Ectodermal cell (in vitro differentiated cells): ENCODE results near the gene RHBDF2.

ENCODE experiments used
- H3K27ac ChIP-seq: 2 replicates; pipeline ENCODE4 v1.7.0; 2013; ENCODE audit warnings: mild to moderate bottlenecking, low read depth, low read length; ENCODE audit not compliant: insufficient read depth, poor library complexity, severe bottlenecking
- H3K27me3 ChIP-seq: 2 replicates; pipeline ENCODE4 v1.7.0; 2013; ENCODE audit warnings: mild to moderate bottlenecking, low read length; ENCODE audit not compliant: insufficient read depth, control insufficient read depth, poor library complexity, severe bottlenecking
- H3K36me3 ChIP-seq: one replicate; pipeline ENCODE4 v1.7.0; 2013; ENCODE audit warnings: low read length; ENCODE audit not compliant: control insufficient read depth, insufficient read depth
- H3K4me1 ChIP-seq: one replicate; pipeline ENCODE4 v1.7.0; 2013; ENCODE audit warnings: low read length; ENCODE audit not compliant: control insufficient read depth, insufficient read depth
- H3K4me3 ChIP-seq: 2 replicates; pipeline ENCODE4 v1.7.0; 2013; ENCODE audit warnings: low read depth, low read length, control low read depth; ENCODE audit not compliant: insufficient read depth
- H3K9me3 ChIP-seq: 2 replicates; pipeline ENCODE4 v1.7.0; 2013; ENCODE audit warnings: mild to moderate bottlenecking, low read length, moderate library complexity; ENCODE audit not compliant: control insufficient read depth
- WGBS, 2 experiments: methylation state at CpG; one replicate each; pipeline ENCODE4 v1.1.7; 2013; ENCODE audit warnings: missing lambda C conversion rate in 2 of 2; 5-methylcytosine and 5-hydroxymethylcytosine counted together

Gene RHBDF2

DNA sequence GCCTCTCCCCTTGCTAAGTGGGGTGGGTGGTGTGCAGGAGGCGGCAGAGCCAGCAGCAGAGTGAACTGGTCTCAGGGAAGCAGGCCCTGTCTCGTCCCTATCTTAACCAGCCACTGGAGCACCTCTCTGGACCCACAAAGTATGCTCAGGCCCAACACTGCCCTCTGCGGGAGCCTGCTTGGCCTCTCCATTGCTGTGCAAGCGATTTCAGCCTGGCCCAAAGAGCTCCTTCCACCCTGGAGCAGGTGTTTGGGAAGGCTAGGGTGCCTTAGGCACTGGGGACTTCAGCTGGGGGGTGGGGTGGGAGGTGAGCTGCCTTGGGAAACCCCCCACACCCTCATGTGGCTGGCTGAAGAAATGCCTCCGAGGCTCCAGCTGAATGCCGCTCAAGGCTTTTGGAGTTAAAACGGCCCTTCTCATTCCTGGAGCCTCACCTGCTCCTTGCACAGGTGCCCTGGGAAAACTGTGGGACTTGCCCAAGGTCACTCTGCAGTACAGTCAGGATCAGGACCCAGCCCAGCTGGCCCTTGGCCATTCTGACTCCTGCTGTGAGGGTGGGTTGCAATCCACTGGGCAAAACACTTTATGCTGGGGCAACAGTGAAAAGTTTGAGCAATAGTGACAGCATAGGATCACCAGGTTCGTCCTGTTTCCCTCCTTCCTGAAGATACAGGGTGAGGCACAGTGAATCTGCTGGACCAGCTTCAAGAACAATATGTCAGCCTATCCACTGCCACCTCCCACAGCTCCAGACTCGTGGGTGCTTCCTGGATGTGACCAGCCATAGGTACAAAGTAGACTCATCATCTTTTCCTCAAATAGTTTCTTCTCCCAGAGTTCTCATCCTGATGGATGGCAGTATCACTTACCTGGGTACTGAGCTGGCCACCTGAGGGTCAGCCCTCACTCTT lies 42.4 kb downstream of the RHBDF2 start:
- H3K36me3 ChIP-seq = no peaks in the 10 kb centered on the region
- no peaks in the 10 kb centered on the region for H3K9me3 ChIP-seq
- H3K4me1 ChIP-seq = no peaks in the 10 kb centered on the region
- no peaks in the 10 kb centered on the region for H3K27me3 ChIP-seq
- H3K4me3 ChIP-seq = no peak overlapping the region
- WGBS, 2 experiments = 48 to 52% methylated on average over 9 of the region's 9 CpGs
- H3K27ac ChIP-seq = no peak overlapping the region

DNA sequence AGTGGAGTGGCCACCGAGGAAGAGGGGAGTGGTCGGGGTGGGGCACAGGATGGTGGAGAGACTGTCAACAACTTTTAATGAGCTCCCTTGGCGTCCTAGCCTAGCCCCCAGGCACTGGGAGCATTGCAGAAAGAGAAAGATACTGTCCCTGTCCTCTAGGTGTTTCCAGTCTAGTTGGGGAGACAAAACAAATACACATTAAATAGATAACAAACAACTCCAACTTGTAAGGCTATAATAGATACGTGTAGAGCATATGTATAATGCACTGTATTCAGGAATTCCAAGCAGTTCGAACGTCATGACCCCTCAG lies 47.8 kb downstream of the RHBDF2 start:
- no peaks in the 10 kb centered on the region for H3K27me3 ChIP-seq
- no peaks in the 10 kb centered on the region for H3K36me3 ChIP-seq
- no peak overlapping the region for H3K27ac ChIP-seq
- peaks cover 8% of the 10 kb centered on the region for H3K4me1 ChIP-seq
- H3K4me3 ChIP-seq = no peak overlapping the region
- WGBS, 2 experiments = 48 to 49% methylated on average over 6 of the region's 6 CpGs
- H3K9me3 ChIP-seq = no peaks in the 10 kb centered on the region

DNA sequence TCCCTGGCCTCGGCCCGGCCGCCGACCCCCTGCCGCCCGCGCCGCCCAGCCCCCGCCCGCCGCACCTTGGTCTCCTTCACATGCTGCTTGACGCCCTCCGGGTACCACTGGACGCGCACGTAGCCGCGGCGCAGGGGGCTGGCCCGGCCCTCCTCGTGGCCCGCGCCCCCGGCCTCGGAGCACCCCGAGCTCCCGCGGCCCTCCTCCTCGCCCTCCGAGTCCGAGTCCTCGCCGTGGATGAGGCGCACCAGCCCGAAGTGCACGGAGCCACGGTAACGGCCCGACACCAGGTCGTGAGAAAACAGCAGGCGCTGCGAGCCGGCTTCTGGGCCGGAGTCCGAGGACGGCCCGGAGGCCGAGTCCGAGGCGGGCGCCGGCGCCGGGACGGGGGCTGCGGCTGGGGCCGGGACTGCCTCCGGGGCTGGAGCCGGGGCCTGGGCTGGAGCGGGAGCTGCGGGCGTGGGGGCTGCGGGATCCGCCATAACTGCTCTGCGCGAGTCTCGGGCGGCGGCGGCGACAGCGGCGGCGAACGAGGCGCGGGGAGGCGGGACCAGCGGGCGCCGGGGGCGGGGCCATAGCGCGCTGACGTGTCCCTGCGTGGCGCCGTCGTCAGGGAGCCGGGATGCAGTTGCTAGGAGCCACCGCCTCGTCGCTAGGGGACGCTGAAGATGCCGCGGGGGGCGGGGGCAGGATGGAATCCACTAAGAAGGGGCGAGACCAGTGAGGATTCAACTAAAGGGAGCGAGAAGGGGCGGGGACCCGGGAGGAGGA lies 48.4 kb downstream of the RHBDF2 start, which contains the start of gene UBE2O:
Gene UBE2O, minus strand, starts transcription at position 493 of the 771 bp plus-strand sequence. Its CDS starts 11 bp downstream, at position 482.
- Histone ChIP-seq H3K4me1 (peaks cover 8% of the 10 kb centered on the region), H3K27ac (peak within 1 kb of the TSS; percentile 30), H3K4me3 (peak within 1 kb of the TSS; percentile 69), H3K27me3 (no peaks in the 10 kb centered on the region), H3K9me3 (no peaks in the 10 kb centered on the region), H3K36me3 (no peaks in the 10 kb centered on the region)
- WGBS, 2 experiments = 0% methylated on average over 101 of the region's 101 CpGs

DNA sequence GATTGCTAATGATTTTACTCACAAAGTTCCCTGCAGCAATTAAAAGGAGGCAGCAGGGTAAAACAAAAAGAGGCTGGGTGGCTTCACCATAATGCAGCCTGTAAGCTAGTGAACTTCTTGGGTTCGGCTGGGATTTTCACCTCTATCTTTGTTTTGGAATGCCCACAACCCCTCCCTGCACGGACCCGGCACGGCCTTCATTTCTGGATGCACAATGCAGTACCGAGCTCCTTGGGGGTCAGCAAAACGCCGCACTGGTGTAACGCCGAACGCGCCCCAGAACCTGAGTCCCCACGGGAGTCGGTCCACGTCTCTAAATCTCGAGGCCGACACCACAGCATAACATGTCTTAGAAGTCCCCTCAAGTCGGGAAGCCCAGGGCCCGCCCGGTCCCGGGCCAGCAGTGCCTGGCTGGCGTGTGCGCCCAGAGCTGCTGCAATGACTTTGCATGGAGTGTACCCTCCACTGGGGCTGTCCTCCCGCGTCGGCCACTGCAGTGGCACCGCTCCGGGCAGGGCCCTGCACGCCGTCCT lies 49.0 kb downstream of the RHBDF2 start:
- Histone ChIP-seq H3K4me1 (peaks cover 9% of the 10 kb centered on the region), H3K27ac (no peak overlapping the region), H3K27me3 (no peaks in the 10 kb centered on the region), H3K36me3 (no peaks in the 10 kb centered on the region), H3K4me3 (peak overlapping the region; percentile 69), H3K9me3 (no peaks in the 10 kb centered on the region)
- WGBS, 2 experiments = 0 to 1% methylated on average over 29 of the region's 29 CpGs

DNA sequence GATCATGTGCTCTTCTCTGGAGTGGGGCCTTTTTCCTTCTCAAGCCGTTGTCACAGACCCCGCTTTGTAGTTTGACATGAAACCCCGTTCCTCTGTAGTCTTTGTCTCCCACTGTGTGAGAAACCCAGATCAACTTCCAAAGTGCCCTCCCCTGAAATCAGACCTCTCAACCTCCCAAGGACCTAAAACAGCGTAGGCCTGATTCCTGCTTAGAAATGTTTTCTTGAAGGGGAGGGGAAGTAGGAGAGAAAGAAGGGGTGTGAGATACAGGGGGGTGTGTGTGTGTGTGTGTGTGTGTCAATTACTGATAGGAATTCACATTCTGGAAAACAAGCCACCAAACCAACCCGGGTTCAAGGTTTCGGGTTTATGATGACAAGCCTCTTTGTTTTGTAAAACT lies 49.7 kb downstream of the RHBDF2 start:
- Histone ChIP-seq H3K9me3 (no peaks in the 10 kb centered on the region), H3K27me3 (no peaks in the 10 kb centered on the region), H3K27ac (no peak overlapping the region), H3K36me3 (no peaks in the 10 kb centered on the region), H3K4me1 (peaks cover 14% of the 10 kb centered on the region), H3K4me3 (peak overlapping the region; percentile 69)
- 20% methylated on average over 6 of the region's 6 CpGs for WGBS, 2 experiments

DNA sequence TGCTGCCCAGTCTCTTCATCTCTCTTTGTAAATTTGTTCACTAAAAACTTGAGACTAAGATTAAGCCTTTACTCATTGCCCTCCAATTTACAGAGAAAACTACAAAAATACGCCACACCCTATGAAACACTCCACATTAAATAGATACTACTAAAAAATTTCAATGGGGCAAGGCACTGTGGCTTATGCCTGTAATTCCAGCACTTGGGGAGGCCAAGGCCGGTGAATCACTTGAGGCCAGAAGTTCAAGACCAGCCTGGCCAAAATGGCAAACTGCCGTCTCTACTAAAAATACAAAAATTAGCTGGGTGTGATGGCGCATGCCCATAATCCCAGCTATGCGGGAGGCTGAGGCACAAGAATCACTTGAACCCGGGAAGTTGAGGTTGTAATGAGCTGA lies 52.1 kb downstream of the RHBDF2 start:
- Histone ChIP-seq H3K27ac (no peak overlapping the region), H3K27me3 (no peaks in the 10 kb centered on the region), H3K36me3 (no peaks in the 10 kb centered on the region), H3K9me3 (no peaks in the 10 kb centered on the region), H3K4me3 (no peak overlapping the region), H3K4me1 (peaks cover 23% of the 10 kb centered on the region)
- 93% methylated on average over 6 of the region's 6 CpGs for WGBS, 2 experiments

DNA sequence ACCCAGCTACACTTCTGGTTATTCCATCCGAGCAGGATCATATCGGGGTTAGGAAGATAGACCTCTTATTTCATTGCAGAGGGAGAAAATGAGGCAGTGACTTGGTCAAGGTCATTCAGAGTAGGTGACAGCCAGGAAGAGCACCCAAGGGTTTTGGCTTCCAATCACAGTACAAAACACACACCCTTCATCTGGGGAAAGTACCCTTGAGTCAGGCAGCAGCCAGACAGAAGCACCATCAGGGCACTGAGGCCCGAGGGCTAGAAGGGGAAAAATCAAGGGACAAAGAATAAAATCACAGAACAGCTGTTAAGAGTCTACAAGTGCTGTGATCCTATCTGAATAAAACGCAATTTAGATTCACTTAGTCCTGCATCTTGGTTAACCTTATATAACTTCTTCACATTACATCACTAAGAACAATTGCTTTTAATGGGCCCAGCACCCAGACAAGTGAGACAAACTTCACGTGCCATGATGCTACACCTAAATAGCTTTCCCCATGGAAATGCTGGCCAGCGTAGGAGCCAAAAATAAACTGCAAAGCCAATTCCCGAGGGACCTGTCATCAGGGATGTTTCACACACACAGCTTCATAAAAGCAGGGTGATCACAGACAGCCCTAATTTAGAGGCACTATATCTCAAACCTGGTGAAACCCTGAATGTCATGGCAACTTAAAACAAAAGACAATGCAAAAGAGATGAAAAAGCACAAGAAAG lies 53.1 kb downstream of the RHBDF2 start:
- Histone ChIP-seq H3K4me3 (no peak overlapping the region), H3K9me3 (no peaks in the 10 kb centered on the region), H3K27ac (no peak overlapping the region), H3K36me3 (no peaks in the 10 kb centered on the region), H3K27me3 (no peaks in the 10 kb centered on the region), H3K4me1 (peaks cover 23% of the 10 kb centered on the region)
- 77% methylated on average over 7 of the region's 7 CpGs for WGBS, 2 experiments

DNA sequence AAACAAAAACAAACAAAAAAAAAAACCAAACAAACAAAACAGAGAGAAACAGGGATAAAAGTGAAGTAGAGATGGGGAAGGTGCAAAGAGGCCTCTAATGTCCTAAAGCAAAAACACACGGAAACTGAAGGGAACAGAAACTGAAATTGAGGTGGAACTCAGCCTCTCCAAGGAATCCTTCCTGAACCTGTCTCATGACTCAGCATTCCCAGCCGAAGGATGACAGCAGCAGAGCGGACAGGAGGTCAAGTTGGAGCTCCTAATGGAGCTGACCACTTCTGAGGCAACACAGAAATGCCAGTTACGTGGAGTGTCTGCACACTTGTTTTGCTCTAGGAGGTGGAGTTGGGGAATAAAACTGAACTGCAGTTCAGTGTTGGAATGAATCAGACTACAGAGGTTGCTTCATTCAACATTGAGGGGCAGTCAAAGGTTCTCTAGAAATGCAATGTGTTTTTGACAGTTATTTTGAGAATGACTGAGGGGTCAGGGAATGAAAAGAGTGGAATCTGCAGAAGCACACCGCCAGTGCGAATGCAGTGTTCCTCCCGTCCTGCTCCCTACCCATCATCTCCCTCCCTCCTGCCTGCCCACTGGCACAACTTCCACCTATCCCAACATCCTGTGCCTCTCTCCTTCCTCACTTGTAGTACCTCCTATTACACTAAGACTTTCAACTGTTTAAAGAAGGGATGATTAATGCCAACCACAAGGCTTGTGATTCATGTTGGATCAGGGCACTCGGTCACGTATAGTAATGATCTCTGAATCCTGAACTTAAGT lies 54.6 kb downstream of the RHBDF2 start:
- H3K27me3 ChIP-seq = no peaks in the 10 kb centered on the region
- 66 to 67% methylated on average over 9 of the region's 9 CpGs for WGBS, 2 experiments
- H3K4me1 ChIP-seq = peaks cover 27% of the 10 kb centered on the region
- H3K9me3 ChIP-seq = no peaks in the 10 kb centered on the region
- no peaks in the 10 kb centered on the region for H3K36me3 ChIP-seq
- no peak overlapping the region for H3K4me3 ChIP-seq
- no peak overlapping the region for H3K27ac ChIP-seq

DNA sequence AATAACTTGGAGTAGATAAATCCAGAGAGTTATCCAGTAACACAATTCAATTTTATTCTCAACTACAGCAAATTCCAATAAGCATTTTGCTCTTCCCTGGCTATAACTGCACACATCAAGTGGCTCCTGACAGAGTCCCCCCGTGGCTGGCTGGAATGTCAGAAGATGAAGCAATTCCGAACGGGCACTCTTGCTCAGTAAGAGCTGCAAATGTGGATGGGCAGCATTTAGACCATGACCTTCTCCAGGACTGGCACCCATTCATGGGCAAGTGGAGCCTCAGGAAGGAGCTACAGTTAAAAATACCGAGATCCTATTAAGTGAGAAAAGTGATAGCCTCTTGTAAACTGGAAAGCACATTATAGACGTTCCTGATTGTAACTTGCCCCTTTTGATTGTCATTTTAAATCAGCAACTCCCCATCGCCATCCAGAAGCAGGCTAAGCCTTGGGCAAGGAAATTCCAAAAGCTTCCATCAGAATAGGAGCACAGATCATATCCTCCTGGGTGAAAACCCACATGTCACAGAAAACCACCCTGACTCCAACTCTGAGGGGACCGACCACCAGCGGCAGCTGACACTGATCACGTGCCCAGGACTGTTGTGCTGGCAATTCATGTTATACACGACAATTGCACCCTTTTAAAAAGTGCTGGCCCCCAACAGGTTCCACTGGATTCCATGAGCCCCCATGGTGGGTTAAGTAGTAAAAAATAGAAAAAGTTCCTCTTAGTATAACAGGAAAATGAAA lies 55.4 kb downstream of the RHBDF2 start:
- Histone ChIP-seq H3K4me1 (peaks cover 24% of the 10 kb centered on the region), H3K27me3 (no peaks in the 10 kb centered on the region), H3K36me3 (no peaks in the 10 kb centered on the region), H3K4me3 (no peak overlapping the region), H3K9me3 (no peaks in the 10 kb centered on the region), H3K27ac (no peak overlapping the region)
- 50 to 51% methylated on average over 10 of the region's 10 CpGs for WGBS, 2 experiments
